SH-SY5Y (cell line): Measurements from ENCODE around the gene CTNNA1.

Experiments
- GATA2 ChIP-seq: IDR thresholded peaks from 2 replicates; pipeline ENCODE4 v1.6.1; 2011; ENCODE audit warnings: mild to moderate bottlenecking, low read depth, low read length
- GATA3 ChIP-seq: IDR thresholded peaks from 2 replicates; pipeline ENCODE4 v1.6.1; 2011; ENCODE audit warnings: low read depth, mild to moderate bottlenecking, low read length, moderate library complexity

GRCh38 chr5:138867011-138867410 lies 113.8 kb downstream of the CTNNA1 start:
- no peak for TF ChIP-seq GATA2
- no peak for TF ChIP-seq GATA3
